Right hindlimb (tissue), 1 donor: ENCODE measurements around the gene SRBD1.
"Not testable (repeated sequence)": the region's sequence is repeated elsewhere in the genome, so short reads cannot be mapped to it uniquely, and the experiment has no call there.

ENCODE experiments used
- DNase-seq: peaks from one replicate; pipeline ENCODE4 v3.0.0-alpha.2; 2018

Gene SRBD1

DNA sequence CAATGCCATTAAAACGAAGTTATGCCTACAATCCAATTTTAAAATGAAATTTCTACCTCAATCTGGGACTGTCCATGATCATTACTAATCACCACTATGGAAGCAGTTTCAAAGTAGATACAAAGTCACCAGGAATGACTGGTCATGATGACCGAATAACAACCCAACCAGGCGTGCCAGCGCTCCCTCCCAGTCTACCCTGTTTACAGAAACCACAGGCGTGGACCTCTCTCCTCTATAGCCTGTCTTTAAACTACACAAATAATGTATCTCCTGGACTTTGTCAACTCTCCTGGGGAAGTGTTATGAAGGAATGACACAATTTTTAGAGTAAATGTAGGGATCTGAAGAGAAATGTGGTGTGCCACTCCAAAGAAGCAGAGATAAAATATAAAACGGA is 150.2 kb downstream of the SRBD1 start:
- DNase-seq, result no peak

DNA sequence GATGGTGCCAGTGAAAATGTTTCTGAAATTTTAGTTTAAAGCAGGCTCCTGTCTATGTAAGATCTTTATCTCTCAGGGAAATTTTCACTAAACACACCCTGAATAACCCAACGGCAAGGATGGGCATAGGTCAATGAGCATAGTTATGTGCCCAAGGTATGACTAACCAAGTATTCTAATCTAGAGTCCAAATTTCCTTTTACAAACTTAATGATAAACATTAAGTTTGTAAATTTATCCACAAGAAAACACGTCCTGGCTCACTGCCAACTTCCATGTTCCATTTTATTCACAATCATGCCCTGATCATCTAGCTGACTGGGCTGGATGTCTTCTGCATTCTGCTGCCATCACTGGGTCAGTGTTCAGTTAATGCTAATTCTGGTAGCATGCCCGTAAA is 151.2 kb downstream of the SRBD1 start:
- no peak for DNase-seq

DNA sequence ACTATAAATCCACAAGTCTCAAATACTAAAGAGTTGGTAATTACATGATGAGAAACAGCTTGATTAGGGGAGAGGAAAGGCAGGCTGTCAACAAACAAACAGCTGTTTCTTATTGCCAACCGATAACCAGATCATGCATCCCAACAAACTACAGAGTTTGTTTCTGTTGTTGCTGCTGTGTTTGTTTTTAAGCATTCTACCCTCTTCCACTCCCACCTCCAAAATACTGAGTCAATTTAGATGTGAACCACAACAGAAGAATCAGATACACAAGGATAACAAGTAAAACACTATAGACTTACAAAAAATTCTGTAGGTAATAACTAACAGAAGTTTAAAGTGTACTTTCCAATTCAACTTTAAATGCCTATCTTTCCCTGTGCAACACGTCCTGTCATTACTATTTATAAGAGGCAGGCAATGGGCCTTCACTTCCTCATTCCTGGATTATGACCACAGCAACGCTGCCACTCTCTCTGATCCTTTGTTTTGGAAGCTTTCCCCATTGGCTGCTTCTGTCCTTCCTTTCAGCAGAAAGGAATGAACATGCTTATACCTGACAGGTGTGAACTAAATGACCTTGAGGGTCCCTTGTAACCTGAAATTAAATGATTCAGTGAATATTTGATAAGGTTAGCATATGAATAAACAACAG is 152.0 kb downstream of the SRBD1 start:
- peak; percentile 36 for DNase-seq

DNA sequence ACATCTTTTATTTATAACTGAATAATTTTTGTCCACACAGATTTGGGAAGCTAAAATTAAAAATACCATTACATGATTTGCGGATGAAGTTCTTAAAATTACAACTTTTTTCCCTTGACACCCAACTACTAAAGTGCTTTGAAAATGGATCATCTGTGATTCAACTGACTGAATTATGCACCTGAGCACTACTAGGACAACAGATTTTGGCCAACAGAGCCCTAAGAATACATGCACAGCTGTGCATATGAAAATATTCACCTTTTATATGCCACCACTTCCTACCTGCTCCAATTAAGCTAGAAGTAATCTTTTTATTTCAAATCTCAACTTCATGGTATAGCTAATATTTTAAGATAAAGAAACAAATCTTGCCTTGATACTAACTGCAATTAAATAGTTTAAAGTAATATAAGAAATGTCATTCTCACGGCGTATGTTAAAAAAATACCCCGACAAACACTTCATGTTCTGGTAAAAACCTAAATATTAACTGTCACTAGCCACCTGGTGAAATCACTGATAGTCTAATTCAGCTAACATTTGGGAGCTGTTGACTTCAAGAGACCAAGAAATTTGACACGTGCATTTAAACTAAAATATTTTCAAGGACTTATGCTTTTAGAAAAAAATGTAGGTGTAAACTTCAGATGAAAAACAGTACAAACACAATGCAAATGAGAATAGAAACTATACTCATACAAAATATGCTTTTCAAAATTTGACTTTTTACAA is 153.7 kb downstream of the SRBD1 start:
- no peak for DNase-seq

DNA sequence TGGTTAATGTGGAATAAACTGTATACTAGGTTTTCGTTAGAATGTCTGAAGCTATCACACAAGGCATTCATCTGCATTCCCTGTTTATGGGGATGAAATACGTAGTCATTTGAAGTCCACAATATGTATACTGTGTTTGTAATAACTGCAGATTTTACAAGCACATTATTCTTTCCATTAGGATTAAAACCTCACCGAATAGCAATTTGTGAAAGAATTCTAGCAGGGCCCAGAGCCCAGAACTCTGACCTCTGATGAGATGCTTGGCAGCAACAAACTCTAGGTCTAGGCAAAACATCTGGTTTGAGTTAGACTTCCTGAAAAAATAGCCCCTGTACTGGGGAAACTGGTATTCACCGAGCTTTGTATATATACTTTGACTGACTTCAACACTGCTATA is 158.2 kb downstream of the SRBD1 start:
- peak; percentile 84 for DNase-seq

DNA sequence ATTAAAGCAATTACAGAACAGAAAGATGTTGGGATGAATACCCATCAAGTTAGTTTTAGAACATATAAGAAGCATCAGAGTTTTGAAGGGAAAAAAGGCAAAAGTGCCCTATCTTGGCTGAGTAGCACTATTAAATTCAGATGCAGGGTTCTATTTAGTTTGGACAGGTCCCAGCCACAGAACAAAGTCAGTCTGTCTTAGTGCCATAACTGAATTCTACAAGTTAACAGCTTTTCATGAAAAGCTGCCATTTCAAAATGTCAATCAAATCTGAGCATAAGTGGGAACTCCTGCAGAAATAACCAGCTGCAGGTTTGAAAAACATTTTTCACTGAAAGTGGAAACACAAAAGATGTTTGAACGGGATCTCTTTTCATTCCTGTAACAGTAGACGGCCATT is 160.4 kb downstream of the SRBD1 start:
- no peak for DNase-seq

DNA sequence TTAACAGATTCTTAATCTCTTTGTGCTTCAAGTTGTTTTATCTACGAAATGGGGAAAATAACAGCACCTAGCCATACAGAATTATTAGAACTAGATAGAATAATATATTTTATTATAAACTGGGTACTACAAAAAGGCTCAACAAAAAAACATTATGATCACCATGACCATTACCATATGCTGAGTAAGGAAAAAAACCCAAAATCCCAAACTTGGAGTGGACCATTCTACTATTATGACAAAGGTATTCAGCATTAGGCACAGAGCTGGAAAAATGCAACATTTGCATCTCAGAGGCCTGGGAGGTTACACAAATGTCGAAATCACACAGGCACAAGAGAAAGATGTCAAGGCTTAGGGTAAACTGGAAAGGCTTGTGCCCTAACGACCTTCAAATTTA is 162.8 kb downstream of the SRBD1 start:
- DNase-seq, result no peak

DNA sequence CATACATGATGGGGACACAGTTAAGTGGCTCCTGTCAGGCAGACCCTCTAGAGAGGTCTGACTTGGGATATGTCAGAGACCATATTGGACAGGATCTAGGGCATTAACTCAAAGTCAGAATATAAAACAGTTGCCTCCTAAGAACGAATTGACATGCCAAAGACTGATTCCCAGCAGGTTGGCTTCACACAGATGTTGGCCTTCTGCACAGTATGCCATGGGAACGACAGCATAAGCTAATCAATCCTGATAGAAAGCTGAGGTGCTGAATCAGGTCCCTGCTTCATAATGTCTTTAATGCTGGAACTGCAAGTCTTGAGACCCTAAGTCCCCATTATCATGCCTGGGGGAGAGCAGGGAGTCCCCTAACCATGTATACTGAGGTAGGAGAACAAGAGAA is 165.1 kb downstream of the SRBD1 start:
- DNase-seq, result no peak

DNA sequence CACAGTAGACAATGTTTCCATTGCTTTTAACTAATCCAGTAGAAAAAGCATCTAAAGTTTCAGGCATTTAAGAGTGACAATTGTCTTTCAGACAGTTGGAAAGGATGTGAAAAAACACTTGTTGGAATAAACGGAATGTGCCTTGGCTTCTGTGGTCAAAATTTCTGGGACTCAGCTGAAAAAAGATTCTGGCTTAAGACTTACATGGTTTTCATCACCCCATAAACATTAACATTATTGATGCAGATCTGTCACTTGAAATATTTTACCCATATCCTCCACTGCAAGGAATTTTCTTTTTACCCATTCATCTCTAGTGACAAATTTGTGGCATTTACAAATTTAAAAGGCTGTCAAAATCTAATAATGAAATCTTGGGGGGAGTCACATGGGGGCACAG is 166.0 kb downstream of the SRBD1 start:
- no peak for DNase-seq

DNA sequence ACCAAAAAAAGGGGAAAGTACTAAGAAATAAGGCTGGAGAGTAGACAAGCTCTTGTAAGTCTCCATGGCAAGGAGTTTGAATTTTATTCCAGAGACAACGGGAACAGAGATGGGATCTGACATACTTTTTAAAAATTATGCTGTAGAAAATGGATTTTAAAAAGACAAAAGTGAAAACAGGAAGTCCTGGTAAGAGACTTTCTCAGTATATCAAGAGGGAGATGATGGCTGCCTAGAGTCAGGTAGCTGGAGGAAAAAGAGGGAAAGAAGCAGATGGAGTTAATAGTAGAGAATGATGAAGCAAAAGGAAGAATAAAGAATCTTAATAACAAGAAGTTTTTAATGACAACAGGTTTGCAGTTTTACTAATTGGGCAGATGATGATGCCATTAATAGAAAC is 168.1 kb downstream of the SRBD1 start:
- no peak for DNase-seq

DNA sequence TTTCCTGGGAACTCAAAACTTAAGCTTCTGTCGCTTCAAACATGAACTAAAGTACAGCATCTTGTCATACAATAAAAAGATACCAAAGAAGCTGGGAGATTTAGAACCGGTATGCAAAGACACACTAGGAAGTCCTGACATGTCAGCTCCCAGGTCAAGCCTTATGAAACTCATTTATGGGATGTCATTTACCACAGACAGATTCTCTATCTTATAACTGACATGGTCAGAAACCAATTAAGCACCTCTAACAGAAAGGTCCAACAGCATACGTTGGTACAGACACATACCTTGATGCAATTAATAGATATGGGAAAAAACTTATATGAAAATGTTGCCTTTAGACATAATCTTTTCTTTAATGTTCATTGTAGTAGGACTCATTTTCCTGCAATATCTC is 169.0 kb downstream of the SRBD1 start:
- no peak for DNase-seq

DNA sequence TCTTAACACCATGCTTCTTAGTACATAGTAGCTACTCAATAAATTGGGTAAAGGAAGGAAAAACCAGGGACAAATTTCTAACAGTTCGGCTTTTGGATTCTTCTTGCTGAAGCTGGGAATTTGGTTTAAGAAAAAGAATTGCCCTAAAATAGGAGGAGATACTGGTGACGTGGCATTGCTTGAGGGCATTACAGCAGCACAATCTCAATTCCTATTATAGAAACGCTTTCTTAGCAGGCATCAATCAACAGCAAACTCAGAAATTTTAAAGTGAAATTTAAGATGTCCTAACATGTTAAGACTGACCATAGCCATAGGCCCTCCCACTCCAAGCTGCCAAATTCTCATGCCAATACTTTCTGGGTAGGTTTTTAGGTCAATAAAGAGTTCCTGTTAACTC is 169.5 kb downstream of the SRBD1 start:
- DNase-seq, result no peak

DNA sequence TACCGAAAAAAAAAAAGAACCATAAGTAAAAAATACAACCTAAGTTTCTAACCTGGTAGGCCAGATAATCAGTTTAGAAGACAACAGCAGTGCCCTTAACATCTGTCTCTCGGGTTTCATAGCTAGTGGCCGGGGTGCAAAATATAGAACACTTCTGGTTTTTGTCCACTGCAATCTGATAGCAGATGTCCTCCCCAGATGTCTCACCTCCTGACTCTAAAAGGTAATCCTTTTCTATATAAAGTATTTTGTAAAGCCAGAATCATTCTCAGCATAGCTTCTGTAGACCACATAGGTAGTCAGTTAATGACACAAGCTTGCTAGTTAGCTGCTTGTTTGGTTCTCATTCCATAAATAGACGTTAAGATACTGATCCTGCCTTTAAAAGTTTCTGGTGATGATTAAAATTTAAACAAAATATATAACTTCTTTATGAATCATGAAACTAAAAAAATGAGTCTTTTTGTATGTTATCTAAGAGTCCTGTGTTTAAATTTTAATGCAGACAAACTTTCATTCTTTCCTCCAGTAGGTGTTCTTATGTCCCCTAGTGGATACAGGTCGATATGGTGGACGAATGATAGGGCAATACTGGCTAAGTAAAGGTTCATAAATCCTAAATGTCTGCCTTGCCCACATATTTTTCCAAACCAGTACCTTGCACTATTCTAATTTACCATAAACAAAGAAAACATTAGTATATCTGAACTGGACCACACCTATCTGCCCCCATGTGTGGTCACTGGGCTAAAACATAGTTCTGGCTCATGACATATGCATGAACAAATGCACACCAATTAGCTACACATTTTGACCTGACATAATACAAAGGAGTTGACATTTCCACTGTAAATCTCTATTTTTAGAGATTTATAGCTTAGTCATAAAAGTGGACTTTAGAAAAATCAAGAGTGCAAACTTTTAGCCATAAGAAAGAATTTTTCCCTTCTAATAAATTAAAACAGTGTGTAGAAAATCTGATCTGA is 171.0 kb downstream of the SRBD1 start:
- DNase-seq, result no peak

DNA sequence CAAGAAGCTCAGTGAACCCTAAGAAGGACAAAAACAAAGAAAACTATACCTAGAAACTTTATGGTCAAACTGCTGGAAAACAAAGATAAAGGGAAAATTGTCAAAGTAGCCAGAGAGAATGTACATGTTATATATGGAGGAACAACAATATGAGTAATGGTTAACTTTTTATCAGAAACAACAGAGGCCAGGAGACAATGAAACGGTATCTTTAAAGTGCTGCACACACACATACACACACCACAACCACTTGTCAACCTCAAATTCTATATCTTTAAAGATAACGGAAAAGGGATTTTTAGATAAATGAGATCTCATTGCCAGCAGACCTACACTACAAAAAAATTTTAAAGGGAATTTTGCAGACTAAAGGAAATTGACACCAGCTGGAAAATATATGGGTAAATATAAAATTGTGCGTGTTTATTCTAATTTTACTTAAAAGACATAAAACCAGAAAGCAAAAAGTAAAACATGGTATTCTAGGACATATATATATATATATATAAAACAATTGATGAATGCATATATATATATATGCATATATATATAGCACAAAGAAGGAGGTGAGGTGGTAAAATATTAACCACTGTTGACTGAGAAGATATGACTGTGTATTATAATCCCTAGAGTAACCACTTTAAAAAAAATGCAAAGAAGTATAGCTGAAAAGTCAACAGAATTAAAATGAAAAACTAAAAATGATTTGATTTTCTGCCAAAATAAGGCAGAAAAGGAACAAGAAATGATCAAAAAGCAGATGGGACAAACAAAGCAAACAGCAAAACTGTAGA is 172.0 kb downstream of the SRBD1 start:
- DNase-seq, result no peak

DNA sequence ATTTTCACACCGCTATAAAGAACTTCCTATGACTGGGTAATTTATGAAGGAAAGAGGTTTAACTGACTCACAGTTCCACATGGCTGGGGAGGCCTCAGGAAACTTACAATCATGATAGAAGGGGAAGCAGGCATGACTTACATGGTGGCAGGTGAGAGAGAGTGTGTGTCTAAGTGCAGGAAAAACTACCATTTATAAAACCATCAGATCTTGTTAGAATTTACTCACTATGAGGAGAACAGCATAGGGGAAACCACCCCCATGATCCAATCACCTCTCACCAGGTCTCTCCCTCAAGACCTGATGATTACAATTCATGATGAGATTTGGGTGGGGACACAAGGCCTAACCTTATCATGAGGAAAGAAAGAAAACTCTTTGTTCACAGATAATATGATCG is 174.6 kb downstream of the SRBD1 start:
- no peak for DNase-seq

DNA sequence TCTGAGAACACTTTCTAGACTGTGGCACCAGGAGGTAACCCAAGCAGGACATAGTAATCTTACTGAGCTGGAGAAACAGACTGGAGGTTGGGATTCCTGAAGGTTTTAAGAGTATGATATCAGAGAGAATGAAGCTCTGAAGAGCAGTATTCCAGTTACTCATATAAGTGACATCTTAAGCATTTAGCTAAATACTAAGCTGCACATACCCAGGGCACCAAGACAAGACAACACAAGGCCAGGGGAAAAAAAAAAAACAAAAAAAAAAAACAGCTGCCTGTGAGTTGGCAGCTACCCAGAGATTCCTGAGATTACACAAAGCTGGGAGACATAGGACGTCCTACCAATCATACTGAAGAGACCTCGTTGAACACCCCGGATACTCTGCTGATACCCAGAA is 175.8 kb downstream of the SRBD1 start:
- DNase-seq, result no peak

DNA sequence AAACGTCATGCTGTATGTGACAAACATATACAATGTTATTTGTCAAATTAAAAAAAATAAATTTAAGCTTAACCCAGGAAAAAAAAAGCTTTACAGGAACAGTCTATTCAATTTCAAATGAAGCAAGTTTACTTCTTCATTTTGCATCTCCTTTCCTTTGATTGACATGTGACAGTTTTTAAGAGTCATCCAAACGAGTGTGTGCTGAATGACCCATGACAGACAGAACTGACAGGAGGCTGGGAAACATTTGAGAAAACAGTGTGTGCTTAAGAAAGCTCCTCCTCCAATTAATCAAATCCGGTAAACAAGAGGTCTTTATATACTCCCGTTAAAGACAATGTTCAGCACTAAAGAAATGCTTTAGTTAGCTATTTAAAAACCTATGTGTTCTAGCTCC is 177.7 kb downstream of the SRBD1 start:
- no peak for DNase-seq

DNA sequence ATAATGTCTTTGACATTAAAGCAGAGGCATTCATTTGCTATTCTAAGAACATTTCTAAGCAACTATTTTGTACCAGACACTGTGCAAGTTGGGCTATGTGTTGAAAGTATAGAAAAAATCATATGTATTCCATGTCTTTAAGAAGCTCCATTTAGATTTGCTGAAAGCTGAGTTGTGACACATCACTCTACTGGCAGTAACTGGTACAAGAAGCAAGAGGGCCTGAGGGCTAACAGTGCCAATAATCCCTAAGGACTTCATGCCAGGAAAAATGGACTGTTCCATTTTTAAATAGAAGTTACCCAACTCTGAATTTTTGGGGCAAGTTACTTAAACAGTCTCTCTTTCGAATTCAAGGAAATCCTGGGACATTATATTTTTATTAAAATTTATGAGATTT is 178.7 kb downstream of the SRBD1 start:
- no peak for DNase-seq

DNA sequence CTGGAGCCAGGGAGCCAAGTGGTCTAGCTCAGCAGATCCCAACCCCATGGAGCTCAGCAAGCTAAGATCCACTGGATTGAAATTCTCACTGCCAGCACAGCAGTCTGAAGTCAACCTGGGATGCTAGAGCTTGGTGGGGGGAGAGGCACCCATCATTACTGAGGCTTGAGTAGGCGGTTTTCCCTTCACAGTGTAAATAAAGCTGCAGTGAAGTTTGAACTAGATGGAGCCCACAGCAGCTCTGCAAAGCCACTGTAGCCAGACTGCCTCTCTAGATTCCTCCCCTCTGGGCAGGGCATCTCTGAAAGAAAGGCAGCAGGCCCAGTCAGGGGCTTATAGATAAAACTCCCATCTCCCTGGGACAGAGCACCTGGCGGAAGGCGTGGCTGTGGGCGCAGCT is 185.0 kb downstream of the SRBD1 start:
- DNase-seq, result not testable (repeated sequence)

DNA sequence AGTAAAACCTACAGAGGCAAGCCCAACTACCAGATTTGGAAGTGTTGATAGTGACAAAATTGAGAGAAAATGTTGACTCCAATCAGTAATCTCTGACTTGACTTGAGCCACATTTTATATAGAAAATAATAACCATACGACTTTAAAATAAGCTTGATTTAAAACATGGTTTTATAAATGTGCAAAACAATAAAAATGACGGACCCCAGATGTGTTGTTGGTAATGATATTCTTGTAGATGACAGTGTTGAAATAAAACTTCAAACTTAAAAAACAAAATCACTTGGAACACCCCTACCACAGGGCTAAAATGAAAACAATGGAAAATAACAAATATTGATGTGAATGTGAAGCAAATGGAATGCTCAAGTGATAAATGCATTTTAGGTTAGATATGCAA is 188.1 kb downstream of the SRBD1 start:
- DNase-seq, result no peak

DNA sequence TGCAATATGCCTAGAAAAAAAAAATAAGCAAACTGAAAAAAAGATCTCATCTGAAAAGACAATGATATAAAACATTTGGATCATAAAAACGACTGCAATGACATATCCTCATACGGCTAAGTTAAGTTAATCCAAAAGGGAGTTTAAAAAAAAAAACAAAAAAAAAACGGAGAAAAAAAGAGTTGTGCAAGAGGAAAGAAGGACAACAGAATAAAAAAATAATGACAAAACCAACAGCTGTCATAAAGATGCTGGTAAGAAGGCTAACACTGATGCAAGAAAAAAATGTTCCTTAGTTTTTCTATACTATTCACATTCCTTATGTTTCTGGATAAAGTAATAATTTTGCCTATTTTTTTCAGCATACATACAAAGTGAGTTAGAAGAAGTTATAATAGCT is 192.5 kb downstream of the SRBD1 start:
- no peak for DNase-seq

DNA sequence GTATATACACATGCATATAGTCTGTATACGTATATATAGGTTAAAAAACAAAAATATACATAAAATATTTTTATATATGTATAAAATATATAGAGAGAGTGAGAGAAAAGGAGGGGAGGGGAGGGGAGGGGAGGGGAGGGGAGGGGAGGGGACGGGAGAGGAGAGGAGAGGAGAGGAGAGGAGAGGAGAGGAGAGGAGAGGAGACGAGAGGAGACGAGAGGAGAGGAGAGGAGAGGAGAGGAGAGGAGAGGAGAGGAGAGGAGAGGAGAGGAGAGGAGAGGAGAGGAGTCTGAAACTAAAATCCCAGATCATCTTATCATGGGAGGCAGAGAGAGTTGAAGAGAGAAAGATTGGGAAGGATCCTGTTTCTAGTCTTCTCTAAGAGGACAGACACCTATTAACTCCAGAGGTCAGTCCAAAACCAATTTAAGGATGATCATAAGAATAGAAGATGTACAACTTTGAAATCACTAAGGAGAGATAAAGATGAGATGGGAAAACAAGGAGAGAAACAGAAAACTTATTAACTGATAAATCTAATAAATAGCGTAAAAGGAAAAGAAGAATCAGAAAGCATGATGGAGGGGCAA is 195.4 kb downstream of the SRBD1 start:
- no peak for DNase-seq
